ENCODE results near the gene SCAMP5. TPM values are rescaled to one million over a fixed set of nuclear protein-coding genes. Genes with fewer than 3 reads are reported as not detected.

Gene SCAMP5
- total RNA-seq, 1 experiment from 2014 or later: 7.0 TPM

DNA sequence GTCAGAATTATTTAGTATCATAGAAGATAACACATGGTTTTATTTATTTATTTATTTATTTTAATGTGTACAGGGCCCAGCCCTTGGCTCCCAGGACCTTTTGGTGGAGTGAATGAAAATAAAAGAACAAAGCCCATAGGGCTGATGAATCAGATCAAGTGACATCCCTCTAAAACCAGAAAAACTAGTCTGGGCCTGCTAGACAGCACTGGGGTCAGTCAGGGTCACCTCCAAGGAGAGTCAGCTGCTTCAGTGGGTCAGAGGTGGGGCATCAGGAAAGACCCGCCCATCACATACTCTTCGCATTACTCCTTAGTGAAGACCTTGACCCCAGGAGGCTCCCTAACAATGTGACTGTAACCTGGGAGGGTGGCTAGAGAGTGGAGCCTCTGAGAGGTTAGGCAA is 40.9 kb downstream of the SCAMP5 start:
- no peaks in the 10 kb centered on the region for H3K27me3 ChIP-seq (ENCODE audit: low read length)

DNA sequence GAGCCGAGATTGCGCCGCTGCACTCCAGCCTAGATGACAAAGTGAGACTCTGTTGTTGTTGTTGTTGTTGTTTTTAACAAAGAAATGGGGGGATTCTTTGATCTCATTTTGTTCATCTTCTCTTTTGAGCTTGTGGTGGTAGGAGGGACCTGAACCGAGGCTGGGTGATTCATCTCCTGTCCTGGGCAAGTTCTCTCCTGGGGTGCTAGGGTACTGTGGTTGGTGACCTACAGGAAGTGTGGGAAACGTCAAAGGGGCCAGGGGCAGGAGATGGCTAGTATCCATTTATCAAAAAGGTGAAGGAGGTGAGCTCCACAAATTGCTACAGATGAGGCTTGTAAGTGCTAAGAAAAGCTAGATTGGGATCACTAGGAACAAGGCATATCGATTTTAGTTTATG is 42.3 kb downstream of the SCAMP5 start:
- Histone ChIP-seq H3F3A (ENCODE audit: low read length, unreplicated experiment) (no peaks in the 10 kb centered on the region), H3K9me3 (ENCODE audit: low read length) (no peaks in the 10 kb centered on the region), H3K79me2 (ENCODE audit: low read length) (0 out of 2 replicates have a peak, but pooled peaks cover 10% of the 10 kb centered on the region), H2AFZ (ENCODE audit: low read length) (no peak overlapping the region), H3K36me3 (ENCODE audit: low read depth, low read length) (0 out of 2 replicates have a peak, but pooled peaks cover 5% of the 10 kb centered on the region), H3K4me3 (ENCODE audit: low read length) (no peak overlapping the region), H3K9ac (ENCODE audit: low read length) (no peak overlapping the region), H3K9me2 (replicated peaks; ENCODE audit: low read length) (no peaks in the 10 kb centered on the region), H3K4me1 (ENCODE audit: insufficient read depth, low read length) (peaks cover 32% of the 10 kb centered on the region), H3K27ac (ENCODE audit: low read length) (no peak overlapping the region), H3K4me2 (ENCODE audit: low read length) (peak overlapping the region; percentile 13; the same call in 1 of the 2 replicates), H4K20me1 (ENCODE audit: low read length) (no peaks in the 10 kb centered on the region), H3K27me3 (ENCODE audit: low read length) (no peaks in the 10 kb centered on the region)
- intact Hi-C loops (cut with micrococcal nuclease): no loop called here
- no TSS peak for BruUV-seq (replicated peaks)
- ChIA-PET POLR2A (ENCODE audit: unreplicated experiment) (no interaction called here), CTCF (no interaction called here)
- TF ChIP-seq EZH2 (IDR thresholded peaks at IDR 0.05; ENCODE audit: low read length, unreplicated experiment) (no peak), EZH2phosphoT487 (IDR thresholded peaks at IDR 0.05; ENCODE audit: borderline replicate concordance, low read length) (no peak)
- TF ChIP-seq, protein P1, sequence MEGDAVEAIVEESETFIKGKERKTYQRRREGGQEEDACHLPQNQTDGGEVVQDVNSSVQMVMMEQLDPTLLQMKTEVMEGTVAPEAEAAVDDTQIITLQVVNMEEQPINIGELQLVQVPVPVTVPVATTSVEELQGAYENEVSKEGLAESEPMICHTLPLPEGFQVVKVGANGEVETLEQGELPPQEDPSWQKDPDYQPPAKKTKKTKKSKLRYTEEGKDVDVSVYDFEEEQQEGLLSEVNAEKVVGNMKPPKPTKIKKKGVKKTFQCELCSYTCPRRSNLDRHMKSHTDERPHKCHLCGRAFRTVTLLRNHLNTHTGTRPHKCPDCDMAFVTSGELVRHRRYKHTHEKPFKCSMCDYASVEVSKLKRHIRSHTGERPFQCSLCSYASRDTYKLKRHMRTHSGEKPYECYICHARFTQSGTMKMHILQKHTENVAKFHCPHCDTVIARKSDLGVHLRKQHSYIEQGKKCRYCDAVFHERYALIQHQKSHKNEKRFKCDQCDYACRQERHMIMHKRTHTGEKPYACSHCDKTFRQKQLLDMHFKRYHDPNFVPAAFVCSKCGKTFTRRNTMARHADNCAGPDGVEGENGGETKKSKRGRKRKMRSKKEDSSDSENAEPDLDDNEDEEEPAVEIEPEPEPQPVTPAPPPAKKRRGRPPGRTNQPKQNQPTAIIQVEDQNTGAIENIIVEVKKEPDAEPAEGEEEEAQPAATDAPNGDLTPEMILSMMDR (conservative IDR thresholded peaks at IDR 0.05; ENCODE audit: low read depth, low read length): no peak
- DNase-seq (no peak), ATAC-seq (no peak)

More for the DNA sequence above, 40.9 kb downstream of the SCAMP5 start:
- Histone ChIP-seq H3K9me3 (ENCODE audit: low read length) (no peaks in the 10 kb centered on the region), H2AFZ (ENCODE audit: low read length) (no peak overlapping the region), H4K20me1 (ENCODE audit: low read length) (no peaks in the 10 kb centered on the region), H3K27ac (ENCODE audit: low read length) (peak overlapping the region; percentile 48), H3K4me1 (ENCODE audit: insufficient read depth, low read length) (peaks cover 30% of the 10 kb centered on the region), H3K9me2 (replicated peaks; ENCODE audit: low read length) (no peaks in the 10 kb centered on the region), H3K79me2 (ENCODE audit: low read length) (0 out of 2 replicates have a peak, but pooled peaks cover 15% of the 10 kb centered on the region), H3K9ac (ENCODE audit: low read length) (no peak overlapping the region), H3K4me3 (ENCODE audit: low read length) (no peak overlapping the region), H3F3A (ENCODE audit: low read length, unreplicated experiment) (no peaks in the 10 kb centered on the region), H3K36me3 (ENCODE audit: low read depth, low read length) (0 out of 2 replicates have a peak, but pooled peaks cover 5% of the 10 kb centered on the region), H3K4me2 (ENCODE audit: low read length) (peak overlapping the region; percentile 41; the same call in 1 of the 2 replicates)
- intact Hi-C loops (cut with micrococcal nuclease): no loop called here
- CTCF ChIA-PET: no interaction called here
- peak; percentile 64 for ATAC-seq
- no TSS peak for BruUV-seq (replicated peaks)
- POLR2A ChIA-PET (ENCODE audit: unreplicated experiment): no interaction called here
- no peak for TF ChIP-seq EZH2phosphoT487 (IDR thresholded peaks at IDR 0.05; ENCODE audit: borderline replicate concordance, low read length)
- no peak for TF ChIP-seq EZH2 (IDR thresholded peaks at IDR 0.05; ENCODE audit: low read length, unreplicated experiment)
- TF ChIP-seq, protein P1 (conservative IDR thresholded peaks at IDR 0.05; ENCODE audit: low read depth, low read length): no peak
- DNase-seq: peak; percentile 83

DNA sequence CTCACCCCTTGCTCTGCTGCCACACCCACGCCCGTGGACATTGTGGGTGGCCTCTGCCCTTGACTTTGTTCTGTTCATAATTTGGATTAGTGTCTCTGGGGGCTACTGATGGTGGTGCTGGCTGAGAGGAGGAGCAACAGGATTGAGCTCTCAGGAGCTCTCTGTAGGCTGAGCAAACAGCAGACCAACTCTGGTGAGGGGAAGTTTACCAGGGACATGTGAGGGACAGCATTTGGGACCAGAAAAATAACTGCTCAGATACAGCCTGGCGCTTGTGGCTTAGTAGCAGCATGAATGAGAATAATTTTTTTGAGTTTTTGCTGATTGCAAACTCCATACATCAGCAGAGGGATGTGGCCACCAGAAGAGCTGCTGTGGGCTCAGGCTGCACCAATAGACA is 42.9 kb downstream of the SCAMP5 start:
- intact Hi-C loops (cut with micrococcal nuclease): no loop called here
- ChIA-PET CTCF (no interaction called here), POLR2A (ENCODE audit: unreplicated experiment) (no interaction called here)
- ATAC-seq (no peak), DNase-seq (no peak)
- TF ChIP-seq EZH2 (IDR thresholded peaks at IDR 0.05; ENCODE audit: low read length, unreplicated experiment): no peak
- TF ChIP-seq, protein P1 (conservative IDR thresholded peaks at IDR 0.05; ENCODE audit: low read depth, low read length): no peak
- no peak for TF ChIP-seq EZH2phosphoT487 (IDR thresholded peaks at IDR 0.05; ENCODE audit: borderline replicate concordance, low read length)
- Histone ChIP-seq H4K20me1 (ENCODE audit: low read length) (no peaks in the 10 kb centered on the region), H3K4me1 (ENCODE audit: insufficient read depth, low read length) (peaks cover 38% of the 10 kb centered on the region), H3K27ac (ENCODE audit: low read length) (no peak overlapping the region), H3K9ac (ENCODE audit: low read length) (no peak overlapping the region), H3F3A (ENCODE audit: low read length, unreplicated experiment) (no peaks in the 10 kb centered on the region), H3K9me3 (ENCODE audit: low read length) (no peaks in the 10 kb centered on the region), H2AFZ (ENCODE audit: low read length) (no peak overlapping the region), H3K9me2 (replicated peaks; ENCODE audit: low read length) (no peaks in the 10 kb centered on the region), H3K79me2 (ENCODE audit: low read length) (0 out of 2 replicates have a peak, but pooled peaks cover 10% of the 10 kb centered on the region), H3K36me3 (ENCODE audit: low read depth, low read length) (peaks cover 7% of the 10 kb centered on the region; the same call in 1 of the 2 replicates), H3K4me3 (ENCODE audit: low read length) (no peak overlapping the region), H3K4me2 (ENCODE audit: low read length) (no peak overlapping the region), H3K27me3 (ENCODE audit: low read length) (no peaks in the 10 kb centered on the region)
- no TSS peak for BruUV-seq (replicated peaks)

Data from PC-3 (cell line).